ENCODE data around the gene TMA7. TPM values are rescaled to one million over a fixed set of nuclear protein-coding genes. Genes with fewer than 3 reads are reported as not detected.
A peak's percentile ranks its signal among the peaks of the same experiment; 100 is the strongest.

The TMA7 gene
- total RNA-seq, 3 donors from 2014 or later = 270 to 343 (median 333) TPM

DNA sequence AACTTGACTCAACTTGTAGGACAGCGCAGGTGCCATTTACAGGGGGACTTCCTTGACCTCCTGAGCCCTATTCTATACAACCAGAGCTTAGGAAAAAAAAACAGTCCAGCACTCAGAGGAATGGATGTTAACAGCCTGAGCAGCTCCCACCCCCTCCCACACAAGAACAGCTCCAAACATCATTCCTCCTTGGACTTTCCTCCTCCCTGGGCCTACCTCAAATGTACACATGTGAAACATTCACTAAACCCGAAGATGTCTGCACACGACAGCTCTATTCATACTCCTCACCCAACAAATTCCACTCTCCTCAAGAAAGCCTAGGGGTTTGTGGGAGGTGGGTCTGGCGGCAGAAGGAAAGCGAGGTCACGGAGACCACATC is 6.0 kb downstream of the TMA7 start:
- Histone ChIP-seq H3K9me3 (no peaks in the 10 kb centered on the region), H3K27me3 (no peaks in the 10 kb centered on the region), H3K4me1 (peaks cover 7 to 9% of the 10 kb centered on the region in 2 donors), H3K4me3 (peak overlapping the region; percentile 64 to 96 (median 91)), H3K36me3 (no peaks in the 10 kb centered on the region), H3K27ac (peak overlapping the region; percentile 92 to 94)
- TF ChIP-seq CTCF (IDR thresholded peaks at IDR 0.05) (no peak), POLR2A (IDR thresholded peaks at IDR 0.05) (no peak), POLR2AphosphoS5 (IDR thresholded peaks at IDR 0.05) (no peak)
- DNase-seq (ENCODE audit: low spot score in 2 of 2) = no peak
- intact Hi-C loops (cut with DNase I; ENCODE audit: low total_unique reads) = no loop called here

DNA sequence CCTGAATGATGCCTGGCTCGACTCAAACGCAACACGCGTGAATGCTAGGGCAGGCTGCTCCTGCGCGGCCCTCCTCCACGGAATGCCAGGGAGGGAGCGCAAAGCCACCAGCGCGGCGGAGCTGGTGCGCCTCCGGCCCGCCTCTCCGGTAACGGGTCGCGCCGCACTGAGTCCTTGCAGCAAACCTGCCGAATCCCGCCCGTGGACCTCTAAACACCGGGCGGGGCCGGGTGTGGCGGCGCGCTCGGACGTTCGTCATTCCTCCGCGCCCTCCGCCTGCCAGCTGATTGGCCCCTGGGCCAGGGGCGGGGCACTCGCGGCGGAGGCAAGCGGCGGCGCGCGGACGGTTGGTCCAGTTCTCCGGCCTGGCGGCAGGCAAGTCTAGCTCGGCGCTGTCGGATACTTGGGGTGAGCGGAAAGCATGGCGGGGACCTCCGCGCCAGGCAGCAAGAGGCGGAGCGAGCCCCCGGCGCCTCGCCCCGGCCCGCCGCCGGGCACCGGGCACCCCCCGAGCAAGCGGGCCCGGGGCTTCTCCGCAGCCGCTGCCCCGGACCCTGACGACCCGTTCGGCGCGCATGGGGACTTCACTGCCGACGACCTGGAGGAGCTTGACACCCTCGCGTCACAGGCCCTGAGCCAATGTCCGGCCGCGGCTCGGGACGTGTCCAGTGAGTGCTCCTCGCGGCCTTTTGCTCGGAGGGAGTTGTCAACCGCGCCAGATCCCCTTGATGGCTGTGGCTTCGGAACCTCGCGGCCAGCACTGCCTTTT is 6.6 kb downstream of the TMA7 start, which contains the start of gene ATRIP:
Gene ATRIP (plus strand): TSS at position 313 of the 769 bp plus-strand sequence. CDS start 109 bp downstream, at position 422.
- intact Hi-C loops (cut with DNase I; ENCODE audit: low total_unique reads) = no loop called here
- H3K27ac ChIP-seq = peak within 1 kb of the TSS; percentile 92 to 94

DNA sequence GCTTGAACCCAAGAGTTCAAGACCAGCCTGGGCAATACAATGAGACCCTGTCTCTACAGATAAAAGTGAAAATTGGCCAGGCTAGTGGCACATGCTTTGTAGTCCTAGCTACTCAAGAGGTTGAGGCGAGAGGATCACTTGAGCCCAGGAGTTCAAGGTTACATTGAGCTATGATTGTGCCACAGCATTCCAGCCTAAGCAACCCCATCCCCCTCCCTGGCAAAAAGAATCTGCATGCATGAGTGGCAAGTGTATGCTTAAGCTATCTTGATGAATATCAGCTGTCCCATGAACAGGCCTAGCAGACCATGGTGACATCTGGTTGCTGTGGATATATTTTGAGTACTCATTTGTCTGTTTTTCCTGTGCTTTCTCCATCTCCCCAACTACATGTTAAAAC is 11.2 kb downstream of the TMA7 start:
- intact Hi-C loops (cut with DNase I; ENCODE audit: low total_unique reads) = no loop called here
- H3K9me3 ChIP-seq = no peaks in the 10 kb centered on the region
- TF ChIP-seq POLR2AphosphoS5 (IDR thresholded peaks at IDR 0.05) (no peak), POLR2A (IDR thresholded peaks at IDR 0.05) (no peak), CTCF (IDR thresholded peaks at IDR 0.05) (no peak)
- no peaks in the 10 kb centered on the region for H3K36me3 ChIP-seq
- H3K4me1 ChIP-seq = no peaks in the 10 kb centered on the region
- no peaks in the 10 kb centered on the region for H3K27me3 ChIP-seq
- no peak for DNase-seq (ENCODE audit: low spot score in 2 of 2)
- no peak overlapping the region for H3K4me3 ChIP-seq
- no peak overlapping the region for H3K27ac ChIP-seq

More for the DNA sequence above, 6.6 kb downstream of the TMA7 start, which contains the start of gene ATRIP:
- H3K4me1 ChIP-seq = peaks cover 5 to 6% of the 10 kb centered on the region in 2 donors
- peak within 1 kb of the TSS; percentile 64 to 96 (median 91) for H3K4me3 ChIP-seq
- H3K27me3 ChIP-seq = no peaks in the 10 kb centered on the region
- TF ChIP-seq POLR2A (IDR thresholded peaks at IDR 0.05) (no peak), CTCF (IDR thresholded peaks at IDR 0.05) (peak in 1 of 3 donors; percentile 9), POLR2AphosphoS5 (IDR thresholded peaks at IDR 0.05) (peak; percentile 81 to 89 (median 88))
- DNase-seq (ENCODE audit: low spot score in 2 of 2) = peak; percentile 87 to 91
- H3K36me3 ChIP-seq = no peaks in the 10 kb centered on the region
- no peaks in the 10 kb centered on the region for H3K9me3 ChIP-seq

GRCh38 chr3:48456456-48456855 is 16.4 kb downstream of the TMA7 start:
- no peaks in the 10 kb centered on the region for H3K9me3 ChIP-seq
- no peak for DNase-seq (ENCODE audit: low spot score in 2 of 2)
- no peaks in the 10 kb centered on the region for H3K27me3 ChIP-seq
- H3K4me1 ChIP-seq = no peaks in the 10 kb centered on the region
- no peak overlapping the region for H3K4me3 ChIP-seq
- no peak overlapping the region for H3K27ac ChIP-seq
- H3K36me3 ChIP-seq = no peaks in the 10 kb centered on the region
- intact Hi-C loops (cut with DNase I; ENCODE audit: low total_unique reads) = no loop called here
- TF ChIP-seq CTCF (IDR thresholded peaks at IDR 0.05) (no peak), POLR2A (IDR thresholded peaks at IDR 0.05) (no peak), POLR2AphosphoS5 (IDR thresholded peaks at IDR 0.05) (no peak)

DNA sequence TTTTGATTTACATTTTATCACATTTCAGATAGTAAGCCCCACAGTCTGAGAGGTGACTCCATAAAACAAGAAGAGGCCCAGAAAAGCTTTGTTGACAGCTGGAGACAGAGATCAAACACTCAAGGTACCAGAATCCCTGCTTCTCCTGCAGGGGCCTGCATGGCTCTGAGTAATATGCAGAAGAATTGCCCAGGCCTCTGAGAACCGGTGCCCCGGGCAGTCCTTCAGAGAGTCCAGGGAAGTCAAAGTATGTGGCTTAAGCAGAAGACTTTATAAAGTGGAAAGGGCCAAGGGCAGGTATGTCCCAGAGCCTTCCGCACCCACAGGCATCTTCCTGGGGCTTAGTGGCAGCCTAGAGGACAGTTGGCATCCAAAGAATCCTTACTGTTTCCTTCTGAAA is 19.3 kb downstream of the TMA7 start:
- intact Hi-C loops (cut with DNase I; ENCODE audit: low total_unique reads) = no loop called here
- no peak for DNase-seq (ENCODE audit: low spot score in 2 of 2)

More for the DNA sequence above, 19.3 kb downstream of the TMA7 start:
- H3K4me1 ChIP-seq = no peaks in the 10 kb centered on the region
- no peak overlapping the region for H3K4me3 ChIP-seq
- H3K27me3 ChIP-seq = no peaks in the 10 kb centered on the region
- H3K27ac ChIP-seq = peak overlapping the region in 1 of 2 donors; percentile 35
- TF ChIP-seq CTCF (IDR thresholded peaks at IDR 0.05) (no peak), POLR2A (IDR thresholded peaks at IDR 0.05) (no peak), POLR2AphosphoS5 (IDR thresholded peaks at IDR 0.05) (no peak)
- no peaks in the 10 kb centered on the region for H3K36me3 ChIP-seq
- no peaks in the 10 kb centered on the region for H3K9me3 ChIP-seq

All from breast epithelium (tissue), 4 donors.